Measurements from ENCODE around the gene C6orf132. TPM values are rescaled to one million over a fixed set of nuclear protein-coding genes. Genes with fewer than 3 reads are reported as not detected.

The C6orf132 gene
- total RNA-seq, 4 donors from 2014 or later = 112 to 150 (median 122) TPM

GRCh38 chr6:42129360-42129676, 13.1 kb downstream of the C6orf132 start:
- no peak overlapping the region for H3K27ac ChIP-seq
- no peak for DNase-seq (ENCODE audit: low spot score in 2 of 2)
- TF ChIP-seq POLR2A (IDR thresholded peaks at IDR 0.05) (no peak), CTCF (IDR thresholded peaks at IDR 0.05) (no peak), POLR2AphosphoS5 (IDR thresholded peaks at IDR 0.05) (no peak), EP300 (IDR thresholded peaks at IDR 0.05) (no peak)
- no peaks in the 10 kb centered on the region for H3K27me3 ChIP-seq
- no peak overlapping the region for H3K4me3 ChIP-seq
- H3K4me1 ChIP-seq = peaks cover 39% of the 10 kb centered on the region
- H3K36me3 ChIP-seq = peaks cover 36% of the 10 kb centered on the region
- 100% methylated on average over 2 of the region's 2 CpGs for WGBS
- no peaks in the 10 kb centered on the region for H3K9me3 ChIP-seq

- H3K27ac ChIP-seq = no peak overlapping the region
- no peak for DNase-seq (ENCODE audit: low spot score in 2 of 2)
- TF ChIP-seq POLR2A (IDR thresholded peaks at IDR 0.05) = no peak
- WGBS = 89% methylated on average over 20 of the region's 25 CpGs
- no peak overlapping the region for H3K4me3 ChIP-seq
- peaks cover 36% of the 10 kb centered on the region for H3K36me3 ChIP-seq
- H3K27me3 ChIP-seq = no peaks in the 10 kb centered on the region
- peaks cover 39% of the 10 kb centered on the region for H3K4me1 ChIP-seq
- H3K9me3 ChIP-seq = no peaks in the 10 kb centered on the region
Observed at GRCh38 chr6:42128460-42129359, 13.7 kb downstream of the C6orf132 start.

- no peaks in the 10 kb centered on the region for H3K27me3 ChIP-seq
- TF ChIP-seq POLR2A (IDR thresholded peaks at IDR 0.05) (no peak), CTCF (IDR thresholded peaks at IDR 0.05) (no peak), EP300 (IDR thresholded peaks at IDR 0.05) (no peak), POLR2AphosphoS5 (IDR thresholded peaks at IDR 0.05) (no peak)
- no peaks in the 10 kb centered on the region for H3K9me3 ChIP-seq
- no peak for DNase-seq (ENCODE audit: low spot score in 2 of 2)
- no peak overlapping the region for H3K4me3 ChIP-seq
- H3K27ac ChIP-seq = peak overlapping the region; percentile 89
- peaks cover 58% of the 10 kb centered on the region for H3K4me1 ChIP-seq
- H3K36me3 ChIP-seq = peaks cover 33% of the 10 kb centered on the region
- 77% methylated on average over 3 of the region's 3 CpGs for WGBS
Observed at GRCh38 chr6:42125663-42126062, 16.8 kb downstream of the C6orf132 start.

GRCh38 chr6:42125231-42125630, 17.2 kb downstream of the C6orf132 start:
- TF ChIP-seq CTCF (IDR thresholded peaks at IDR 0.05) (no peak), EP300 (IDR thresholded peaks at IDR 0.05) (no peak), POLR2A (IDR thresholded peaks at IDR 0.05) (no peak), POLR2AphosphoS5 (IDR thresholded peaks at IDR 0.05) (no peak)
- Histone ChIP-seq H3K36me3 (peaks cover 33% of the 10 kb centered on the region), H3K27ac (peak overlapping the region; percentile 89), H3K9me3 (no peaks in the 10 kb centered on the region), H3K27me3 (no peaks in the 10 kb centered on the region), H3K4me1 (peaks cover 56% of the 10 kb centered on the region), H3K4me3 (no peak overlapping the region)
- WGBS = 67% methylated on average over 14 of the region's 14 CpGs
- no peak for DNase-seq (ENCODE audit: low spot score in 2 of 2)

- H3K27ac ChIP-seq = peak overlapping the region; percentile 89
- no peaks in the 10 kb centered on the region for H3K9me3 ChIP-seq
- no peak overlapping the region for H3K4me3 ChIP-seq
- peaks cover 33% of the 10 kb centered on the region for H3K36me3 ChIP-seq
- TF ChIP-seq EP300 (IDR thresholded peaks at IDR 0.05) (no peak), POLR2AphosphoS5 (IDR thresholded peaks at IDR 0.05) (no peak), CTCF (IDR thresholded peaks at IDR 0.05) (no peak), POLR2A (IDR thresholded peaks at IDR 0.05) (no peak)
- no peak for DNase-seq (ENCODE audit: low spot score in 2 of 2)
- peaks cover 54% of the 10 kb centered on the region for H3K4me1 ChIP-seq
- no peaks in the 10 kb centered on the region for H3K27me3 ChIP-seq
- 48% methylated on average over 6 of the region's 9 CpGs for WGBS
Observed at GRCh38 chr6:42124223-42124836, 18.1 kb downstream of the C6orf132 start.

All from suprapubic skin (tissue), 4 donors.